Muscle layer of duodenum (tissue), 2 donors: ENCODE measurements around the gene SEMA3B.
"Not testable (repeated sequence)": the region's sequence is repeated elsewhere in the genome, so short reads cannot be mapped to it uniquely, and the experiment has no call there.

Source experiments
- H3K27ac ChIP-seq: one replicate; pipeline ENCODE4 v1.7.0; 2013; ENCODE audit warnings: mild to moderate bottlenecking, low read length
- H3K27me3 ChIP-seq: one replicate; pipeline ENCODE4 v1.7.0; 2013; ENCODE audit warnings: low read depth, mild to moderate bottlenecking, control low read depth, low read length
- H3K36me3 ChIP-seq, 2 donors: one replicate each; pipeline ENCODE4 v1.7.0; 2013; ENCODE audit warnings: low read length in 2 of 2, control low read depth in 1 of 2, mild to moderate bottlenecking in 1 of 2; ENCODE audit not compliant: insufficient read depth in 2 of 2, control insufficient read depth in 1 of 2
- H3K4me1 ChIP-seq, 2 donors: one replicate each; pipeline ENCODE4 v1.7.0; 2013; ENCODE audit warnings: low read length in 2 of 2, mild to moderate bottlenecking in 2 of 2, control low read depth in 1 of 2, moderate library complexity in 1 of 2; ENCODE audit not compliant: insufficient read depth in 2 of 2, control insufficient read depth in 1 of 2
- H3K4me3 ChIP-seq, 2 donors: one replicate each; pipeline ENCODE4 v1.7.0; 2013; ENCODE audit warnings: low read length in 2 of 2, low read depth in 1 of 2, mild to moderate bottlenecking in 1 of 2
- H3K9me3 ChIP-seq, 2 donors: one replicate each; pipeline ENCODE4 v1.7.0; 2013; ENCODE audit warnings: low read length in 2 of 2, control low read depth in 1 of 2, mild to moderate bottlenecking in 1 of 2; ENCODE audit not compliant: control insufficient read depth in 1 of 2
- donor health status: healthy.

SEMA3B gene

DNA sequence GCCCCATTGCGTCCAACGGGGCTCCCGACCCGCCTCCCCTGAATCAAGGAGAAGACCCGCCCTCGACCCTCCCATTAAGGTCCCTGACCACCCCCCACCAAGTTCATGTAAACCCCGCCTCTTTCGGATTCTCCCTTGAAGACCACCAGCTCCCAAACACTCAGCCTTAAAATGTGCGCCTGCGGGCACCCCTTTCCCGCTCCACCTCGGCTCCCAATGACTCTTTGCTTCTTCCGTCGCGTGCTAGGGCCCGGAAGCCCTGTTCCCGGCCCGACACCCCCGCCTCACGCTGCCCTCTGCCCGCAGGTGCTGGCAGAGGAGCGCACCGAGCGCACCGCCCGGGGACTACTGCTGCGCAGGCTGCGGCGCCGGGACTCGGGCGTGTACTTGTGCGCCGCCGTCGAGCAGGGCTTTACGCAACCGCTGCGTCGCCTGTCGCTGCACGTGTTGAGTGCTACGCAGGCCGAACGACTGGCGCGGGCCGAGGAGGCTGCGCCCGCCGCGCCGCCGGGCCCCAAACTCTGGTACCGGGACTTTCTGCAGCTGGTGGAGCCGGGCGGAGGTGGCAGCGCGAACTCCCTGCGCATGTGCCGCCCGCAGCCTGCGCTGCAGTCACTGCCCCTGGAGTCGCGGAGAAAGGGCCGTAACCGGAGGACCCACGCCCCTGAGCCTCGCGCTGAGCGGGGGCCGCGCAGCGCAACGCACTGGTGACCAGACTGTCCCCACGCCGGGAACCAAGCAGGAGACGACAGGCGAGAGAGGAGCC lies 7.2 kb downstream of the SEMA3B start:
- peaks cover 0 to 3% of the 10 kb centered on the region in 2 donors for H3K36me3 ChIP-seq
- peaks cover 4% of the 10 kb centered on the region for H3K27me3 ChIP-seq
- no peak overlapping the region for H3K27ac ChIP-seq
- peaks cover 5 to 38% of the 10 kb centered on the region in 2 donors for H3K4me1 ChIP-seq
- no peaks in the 10 kb centered on the region for H3K9me3 ChIP-seq
- no peak overlapping the region for H3K4me3 ChIP-seq

DNA sequence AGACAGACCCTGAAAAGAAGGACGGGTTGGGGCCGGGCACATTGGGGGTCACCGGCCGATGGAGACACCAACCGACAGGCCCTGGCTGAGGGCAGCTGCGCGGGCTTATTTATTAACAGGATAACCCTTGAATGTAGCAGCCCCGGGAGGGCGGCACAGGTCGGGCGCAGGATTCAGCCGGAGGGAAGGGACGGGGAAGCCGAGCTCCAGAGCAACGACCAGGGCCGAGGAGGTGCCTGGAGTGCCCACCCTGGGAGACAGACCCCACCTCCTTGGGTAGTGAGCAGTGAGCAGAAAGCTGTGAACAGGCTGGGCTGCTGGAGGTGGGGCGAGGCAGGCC lies 7.8 kb downstream of the SEMA3B start:
- H3K27me3 ChIP-seq, result peaks cover 4% of the 10 kb centered on the region
- no peak overlapping the region for H3K4me3 ChIP-seq
- H3K4me1 ChIP-seq, result peaks cover under 1 to 38% of the 10 kb centered on the region in 2 donors
- no peaks in the 10 kb centered on the region for H3K9me3 ChIP-seq
- H3K27ac ChIP-seq, result no peak overlapping the region
- H3K36me3 ChIP-seq, result peaks cover 0 to 3% of the 10 kb centered on the region in 2 donors

DNA sequence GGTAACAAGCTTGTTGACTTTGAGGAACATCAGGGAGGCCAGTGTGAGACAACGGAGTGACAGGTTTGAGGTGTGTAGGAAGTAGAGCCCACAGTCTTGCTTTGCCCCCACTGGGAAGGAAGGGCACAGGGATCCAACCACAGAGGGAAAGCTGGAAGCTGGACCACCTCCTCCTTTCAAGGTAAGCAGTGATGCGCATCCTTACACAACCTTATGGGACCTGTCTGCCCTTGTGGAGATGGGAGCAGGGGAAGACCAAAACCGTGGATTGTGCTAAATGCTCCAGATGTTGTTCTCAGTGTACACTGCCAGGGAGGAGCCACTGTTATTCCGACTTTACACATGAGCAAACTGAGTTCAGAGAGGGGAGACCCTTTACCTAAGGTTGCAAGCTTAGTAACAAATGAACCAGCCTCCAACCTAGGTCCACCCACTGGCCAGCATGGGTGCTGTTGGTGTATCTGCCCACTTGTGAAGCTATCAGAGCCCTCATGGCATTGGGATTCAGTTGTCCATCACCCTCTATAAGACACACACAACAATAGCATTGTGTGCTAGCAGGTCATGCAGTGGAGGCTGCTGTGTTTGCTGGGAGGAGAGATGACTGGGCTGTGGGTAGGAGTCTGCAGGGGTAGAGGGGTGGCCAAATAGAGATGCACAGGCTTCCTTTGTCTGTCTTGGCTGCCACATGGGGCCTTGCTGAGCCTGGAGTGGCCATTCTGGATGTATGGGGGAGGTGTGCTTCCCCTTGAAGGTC lies 9.4 kb downstream of the SEMA3B start:
- Histone ChIP-seq H3K27me3 (peaks cover 4% of the 10 kb centered on the region), H3K9me3 (no peaks in the 10 kb centered on the region), H3K27ac (no peak overlapping the region), H3K4me1 (peaks cover 0 to 33% of the 10 kb centered on the region in 2 donors), H3K36me3 (peaks cover 0 to 3% of the 10 kb centered on the region in 2 donors), H3K4me3 (no peak overlapping the region)

DNA sequence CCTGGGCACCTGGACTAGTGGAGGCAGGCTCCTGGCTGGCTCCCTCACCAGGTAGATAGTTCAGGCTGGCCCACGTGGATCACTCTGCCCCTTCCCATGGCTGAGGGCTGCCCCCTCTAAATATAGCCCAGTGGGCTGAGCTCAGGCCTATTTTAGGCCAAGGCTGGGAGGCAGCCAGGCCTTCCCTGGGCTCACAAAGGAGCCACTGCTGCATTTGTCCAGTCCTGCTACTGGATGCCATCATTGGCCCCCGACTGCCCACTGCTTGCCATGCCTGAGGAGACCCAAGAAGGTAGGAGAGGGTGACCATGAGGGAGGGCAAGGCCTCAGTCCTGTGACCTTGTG lies 9.9 kb downstream of the SEMA3B start, which contains the start of gene LSMEM2:
Gene LSMEM2, plus strand, starts transcription at position 208 of the 345 bp plus-strand sequence. Its CDS starts 27 bp downstream, at position 235.
- H3K36me3 ChIP-seq, result peaks cover 0 to 3% of the 10 kb centered on the region in 2 donors
- H3K27ac ChIP-seq, result no peak within 1 kb of the TSS
- H3K4me3 ChIP-seq, result no peak within 1 kb of the TSS
- peaks cover 0 to 28% of the 10 kb centered on the region in 2 donors for H3K4me1 ChIP-seq
- H3K9me3 ChIP-seq, result no peaks in the 10 kb centered on the region
- peaks cover 4% of the 10 kb centered on the region for H3K27me3 ChIP-seq

DNA sequence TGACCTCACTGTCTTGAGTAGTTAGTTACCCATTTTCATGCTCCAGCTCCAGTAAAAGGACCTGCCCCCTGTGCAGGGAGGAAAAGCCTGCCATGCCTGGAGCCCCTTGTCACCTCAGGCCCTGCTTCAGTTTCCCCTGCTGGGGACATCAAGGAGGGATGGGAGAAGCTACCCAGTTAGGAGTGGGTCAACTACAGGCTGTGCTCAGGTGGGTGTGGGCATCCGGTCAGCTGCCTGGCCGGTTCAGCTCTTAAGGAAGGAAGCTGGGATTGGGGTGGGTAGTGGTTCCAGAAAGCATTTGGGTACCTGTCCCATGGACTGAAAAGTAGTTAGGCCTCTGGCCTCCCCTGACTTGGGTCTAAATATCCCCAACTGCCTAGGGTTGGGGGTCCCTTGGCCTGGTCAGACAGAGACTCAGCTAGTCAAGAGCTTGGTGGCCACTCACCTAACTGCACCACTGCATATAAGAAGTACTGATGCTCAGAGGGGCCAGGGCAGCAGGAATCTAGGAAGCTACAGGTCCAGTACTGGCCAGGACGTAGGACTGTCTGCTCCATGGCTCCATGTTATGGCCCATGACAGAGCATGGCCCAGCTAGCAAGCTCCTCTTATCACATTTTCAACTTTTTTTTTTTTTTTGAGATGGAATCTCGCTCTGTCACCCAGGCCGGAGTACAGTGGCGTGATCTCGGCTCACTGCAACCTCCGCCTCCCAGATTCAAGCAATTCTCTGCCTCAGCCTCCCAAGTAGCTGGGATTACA lies 10.5 kb downstream of the SEMA3B start:
- H3K27ac ChIP-seq, result no peak overlapping the region

DNA sequence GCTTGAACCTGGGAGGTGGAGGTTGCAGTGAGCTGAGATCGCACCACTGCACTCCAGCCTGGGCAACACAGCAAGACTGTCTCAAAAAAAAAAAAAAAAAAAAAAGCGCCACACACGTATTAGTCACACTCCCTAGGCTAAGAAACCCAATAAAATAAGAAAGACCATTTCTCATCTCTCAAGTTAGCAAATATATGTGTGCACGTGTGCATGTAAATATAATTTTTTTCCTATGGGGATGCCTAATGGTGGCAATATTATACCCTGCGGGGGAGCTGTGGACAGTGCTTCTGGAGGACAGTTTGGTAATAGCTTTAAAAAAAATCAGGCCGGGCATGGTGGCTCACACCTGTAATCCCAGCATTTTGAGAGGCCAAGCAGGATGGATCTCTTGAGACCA lies 15.2 kb downstream of the SEMA3B start:
- H3K9me3 ChIP-seq, H3K4me1 ChIP-seq, H3K27ac ChIP-seq, H3K27me3 ChIP-seq, H3K4me3 ChIP-seq: not testable (repeated sequence)
- H3K36me3 ChIP-seq, result peaks cover 23 to 29% of the 10 kb centered on the region in 2 donors

More for the DNA sequence above, 10.5 kb downstream of the SEMA3B start:
- no peak overlapping the region for H3K4me3 ChIP-seq
- H3K4me1 ChIP-seq, result peaks cover 0 to 23% of the 10 kb centered on the region in 2 donors
- H3K9me3 ChIP-seq, result no peaks in the 10 kb centered on the region
- H3K36me3 ChIP-seq, result peaks cover 0 to 3% of the 10 kb centered on the region in 2 donors
- H3K27me3 ChIP-seq, result peaks cover 4% of the 10 kb centered on the region

DNA sequence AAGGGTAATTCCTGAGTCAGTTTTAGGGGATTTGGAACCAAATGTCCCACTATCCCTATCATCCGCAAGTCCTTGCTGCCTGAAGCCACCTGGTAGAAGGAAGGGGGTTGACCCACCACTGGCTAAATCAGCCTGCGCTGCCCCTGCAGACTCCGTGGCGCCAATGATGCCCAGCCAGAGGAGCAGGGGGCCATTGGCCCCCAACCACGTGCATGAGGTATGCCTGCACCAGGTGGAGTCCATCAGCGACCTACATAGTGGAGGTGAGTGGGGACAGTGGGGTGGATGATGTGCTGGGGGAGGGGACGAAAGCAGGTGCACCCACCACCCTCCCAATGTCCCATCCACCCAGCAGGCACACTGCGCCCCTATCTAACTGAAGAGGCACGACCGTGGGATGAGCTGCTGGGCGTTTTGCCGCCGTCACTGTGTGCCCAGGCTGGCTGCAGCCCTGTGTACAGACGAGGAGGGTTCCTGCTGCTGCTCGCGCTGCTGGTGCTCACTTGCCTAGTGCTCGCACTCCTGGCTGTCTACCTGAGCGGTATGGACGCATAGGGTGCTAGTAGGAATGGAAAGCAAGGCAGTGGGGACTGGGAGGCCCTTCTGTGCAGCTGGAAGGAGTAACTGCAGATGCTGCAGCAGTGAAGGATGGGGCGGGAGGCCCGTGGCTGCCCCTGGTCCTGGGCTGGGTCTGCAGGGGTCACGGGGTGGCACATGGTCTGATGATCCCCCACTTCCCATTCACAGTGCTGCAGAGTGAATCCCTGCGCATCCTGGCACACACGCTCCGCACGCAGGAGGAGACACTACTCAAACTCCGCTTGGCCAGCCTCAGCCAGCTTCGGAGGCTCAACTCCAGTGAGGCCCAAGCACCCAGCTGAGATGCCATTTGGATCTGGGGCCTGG lies 17.6 kb downstream of the SEMA3B start:
- H3K27ac ChIP-seq, result no peak overlapping the region
- peaks cover 0 to 12% of the 10 kb centered on the region in 2 donors for H3K4me1 ChIP-seq
- no peaks in the 10 kb centered on the region for H3K27me3 ChIP-seq
- peaks cover 32 to 43% of the 10 kb centered on the region in 2 donors for H3K36me3 ChIP-seq
- no peak overlapping the region for H3K4me3 ChIP-seq
- H3K9me3 ChIP-seq, result no peaks in the 10 kb centered on the region

DNA sequence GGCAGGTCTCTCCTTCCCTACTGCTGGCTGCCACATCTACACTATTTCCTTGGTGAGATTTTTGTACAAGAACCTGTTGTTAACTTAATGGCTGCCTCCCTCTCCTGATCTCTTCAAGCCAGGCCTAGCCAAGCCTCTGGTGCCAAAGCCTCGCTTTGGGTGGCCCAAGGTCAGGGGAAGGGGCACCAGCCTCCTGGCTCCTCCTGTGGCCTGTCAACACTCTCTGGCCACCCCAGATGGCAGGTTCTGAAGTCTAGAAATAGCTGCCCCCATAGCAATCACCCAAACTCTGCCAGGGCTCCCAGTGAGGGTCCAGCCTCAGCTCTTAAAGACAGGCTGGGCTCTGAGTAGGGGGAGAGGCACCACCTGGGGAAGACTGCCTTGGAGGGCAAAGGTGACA lies 18.3 kb downstream of the SEMA3B start:
- no peak overlapping the region for H3K4me3 ChIP-seq
- no peaks in the 10 kb centered on the region for H3K9me3 ChIP-seq
- H3K36me3 ChIP-seq, result peaks cover 32 to 43% of the 10 kb centered on the region in 2 donors
- H3K27me3 ChIP-seq, result no peaks in the 10 kb centered on the region
- H3K4me1 ChIP-seq, result peaks cover 0 to 14% of the 10 kb centered on the region in 2 donors
- H3K27ac ChIP-seq, result no peak overlapping the region

DNA sequence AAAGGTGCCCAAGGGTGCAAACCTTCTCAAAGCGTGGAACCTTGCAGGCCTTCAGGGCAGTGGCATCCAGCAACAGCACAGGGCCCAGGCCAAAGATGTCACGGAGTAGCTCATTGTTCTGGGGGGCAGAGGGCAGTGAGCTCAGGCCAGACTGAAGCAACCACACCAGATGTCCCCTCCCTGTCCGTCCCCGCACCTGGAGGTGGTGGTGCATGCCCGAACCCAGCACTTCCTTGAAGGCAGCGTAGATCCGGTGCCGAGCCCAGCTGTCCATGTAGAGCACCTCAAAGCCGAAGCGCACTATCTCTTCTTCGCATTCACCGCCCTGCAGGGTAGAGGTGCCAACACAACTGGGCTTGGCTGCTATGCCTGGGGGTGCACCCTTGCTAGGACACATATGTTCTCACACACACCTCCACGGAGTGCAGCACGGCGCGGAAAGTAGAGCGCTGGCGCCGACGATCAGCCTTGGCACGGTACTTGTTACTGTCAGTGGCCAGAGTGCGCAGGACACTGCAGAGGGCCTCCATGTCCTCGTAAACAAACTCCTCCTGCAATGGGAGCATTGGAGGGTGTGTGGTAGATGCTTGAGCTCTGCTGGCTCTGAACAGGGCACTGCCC lies 19.6 kb downstream of the SEMA3B start:
- H3K9me3 ChIP-seq, result no peaks in the 10 kb centered on the region
- H3K27ac ChIP-seq, result no peak overlapping the region
- H3K27me3 ChIP-seq, result no peaks in the 10 kb centered on the region
- no peak overlapping the region for H3K4me3 ChIP-seq
- H3K36me3 ChIP-seq, result peaks cover 32 to 43% of the 10 kb centered on the region in 2 donors
- peaks cover 5 to 24% of the 10 kb centered on the region in 2 donors for H3K4me1 ChIP-seq

DNA sequence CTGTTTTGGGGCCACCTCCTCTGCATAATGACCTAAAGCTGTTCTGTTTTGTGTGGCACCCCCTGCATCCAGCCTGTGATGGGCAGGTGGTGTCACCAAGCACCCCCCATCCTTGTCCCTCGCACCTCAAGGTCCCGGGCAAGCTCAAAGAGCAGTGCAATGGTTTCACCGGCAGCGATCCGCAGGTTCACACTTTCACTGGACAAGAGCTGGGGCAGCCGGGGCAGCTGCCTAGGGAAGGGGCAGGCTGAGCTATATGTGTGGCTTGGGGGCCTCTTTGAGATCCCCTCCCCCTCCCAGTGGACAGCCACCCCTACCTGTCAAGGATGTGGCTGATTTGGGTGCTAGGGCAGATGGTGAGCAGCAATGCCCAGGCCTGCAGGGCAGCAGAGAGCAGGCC lies 20.2 kb downstream of the SEMA3B start:
- peaks cover 5 to 24% of the 10 kb centered on the region in 2 donors for H3K4me1 ChIP-seq
- no peak overlapping the region for H3K4me3 ChIP-seq
- no peak overlapping the region for H3K27ac ChIP-seq
- peaks cover 32 to 43% of the 10 kb centered on the region in 2 donors for H3K36me3 ChIP-seq
- H3K9me3 ChIP-seq, result no peaks in the 10 kb centered on the region
- no peaks in the 10 kb centered on the region for H3K27me3 ChIP-seq
